ENCODE results near the gene SHCBP1.
"Not testable (repeated sequence)": the region's sequence is repeated elsewhere in the genome, so short reads cannot be mapped to it uniquely, and the experiment has no call there.

SHCBP1 gene

GRCh38 chr16:46632778-46633733, 11.9 kb upstream of the SHCBP1 start:
- H3K36me3 ChIP-seq (ENCODE audit: insufficient read depth) = no peaks in the 10 kb centered on the region
- TF ChIP-seq, protein P1, sequence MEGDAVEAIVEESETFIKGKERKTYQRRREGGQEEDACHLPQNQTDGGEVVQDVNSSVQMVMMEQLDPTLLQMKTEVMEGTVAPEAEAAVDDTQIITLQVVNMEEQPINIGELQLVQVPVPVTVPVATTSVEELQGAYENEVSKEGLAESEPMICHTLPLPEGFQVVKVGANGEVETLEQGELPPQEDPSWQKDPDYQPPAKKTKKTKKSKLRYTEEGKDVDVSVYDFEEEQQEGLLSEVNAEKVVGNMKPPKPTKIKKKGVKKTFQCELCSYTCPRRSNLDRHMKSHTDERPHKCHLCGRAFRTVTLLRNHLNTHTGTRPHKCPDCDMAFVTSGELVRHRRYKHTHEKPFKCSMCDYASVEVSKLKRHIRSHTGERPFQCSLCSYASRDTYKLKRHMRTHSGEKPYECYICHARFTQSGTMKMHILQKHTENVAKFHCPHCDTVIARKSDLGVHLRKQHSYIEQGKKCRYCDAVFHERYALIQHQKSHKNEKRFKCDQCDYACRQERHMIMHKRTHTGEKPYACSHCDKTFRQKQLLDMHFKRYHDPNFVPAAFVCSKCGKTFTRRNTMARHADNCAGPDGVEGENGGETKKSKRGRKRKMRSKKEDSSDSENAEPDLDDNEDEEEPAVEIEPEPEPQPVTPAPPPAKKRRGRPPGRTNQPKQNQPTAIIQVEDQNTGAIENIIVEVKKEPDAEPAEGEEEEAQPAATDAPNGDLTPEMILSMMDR (conservative IDR thresholded peaks at IDR 0.05; ENCODE audit: low read depth, low read length) = no peak
- H2AFZ ChIP-seq (ENCODE audit: low read depth) = peak overlapping the region; percentile 44; the same call in 1 of the 2 replicates
- peak overlapping the region; percentile 41; the same call in 1 of the 2 replicates for H3K9ac ChIP-seq
- peaks cover 15% of the 10 kb centered on the region for H3K4me1 ChIP-seq (ENCODE audit: low read depth, poor library complexity, severe bottlenecking)
- H3K4me2 ChIP-seq = peak overlapping the region; percentile 53
- H3K27me3 ChIP-seq (ENCODE audit: insufficient read depth, low read depth) = no peaks in the 10 kb centered on the region
- H3K27ac ChIP-seq = peak overlapping the region; percentile 69
- H3K4me3 ChIP-seq (IDR thresholded peaks at IDR 0.05; ENCODE audit: insufficient read depth, low read depth, low read length) = no peak overlapping the region
- no peaks in the 10 kb centered on the region for H3K79me2 ChIP-seq (ENCODE audit: insufficient read depth, low read depth)
- no peaks in the 10 kb centered on the region for H4K20me1 ChIP-seq (ENCODE audit: insufficient read depth)

DNA sequence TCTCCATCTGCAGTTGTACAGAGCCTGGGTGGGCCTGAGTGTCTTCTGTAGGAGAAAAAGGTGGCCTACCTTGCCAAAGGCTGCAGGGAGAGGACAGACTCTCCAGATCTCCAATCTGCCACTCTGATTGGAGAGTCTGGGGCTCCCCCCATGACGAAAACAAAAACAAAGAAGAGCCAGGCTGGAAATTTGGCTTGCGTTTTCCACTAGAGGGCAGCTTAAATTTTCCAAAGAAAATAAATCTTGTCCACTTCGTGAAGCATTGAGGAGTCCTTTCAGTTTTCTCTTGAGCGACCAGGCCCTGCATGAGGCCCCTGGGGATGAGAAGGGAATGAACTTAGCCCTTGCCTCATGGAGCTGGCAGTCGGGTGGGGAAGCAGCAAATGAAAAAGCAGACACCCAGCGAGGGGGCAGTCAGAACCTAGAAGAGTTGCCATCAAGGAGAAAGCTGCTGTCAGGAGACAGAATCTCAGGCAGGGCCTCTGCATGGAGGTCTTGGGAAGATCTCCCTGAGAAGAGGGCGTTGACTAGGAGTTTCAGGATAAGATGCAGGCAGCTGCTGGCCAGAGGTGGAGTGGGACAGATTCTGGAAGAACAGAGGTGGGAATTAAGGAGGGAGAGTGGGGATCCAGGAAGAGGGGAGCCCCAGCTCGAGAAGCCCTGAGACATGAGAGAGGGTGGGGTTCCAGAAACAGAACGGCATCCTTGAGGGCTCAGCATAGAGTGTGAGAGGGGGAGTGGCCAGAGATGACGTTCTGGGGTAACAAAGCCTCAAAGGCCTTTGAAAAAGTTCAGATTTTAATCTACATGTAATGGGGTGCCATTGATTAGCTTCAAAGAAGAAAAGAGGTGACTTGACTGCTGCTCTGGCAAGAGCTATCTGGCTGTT, 8.4 kb upstream of the SHCBP1 start:
- H3K36me3 ChIP-seq (ENCODE audit: insufficient read depth) = no peaks in the 10 kb centered on the region
- no peak overlapping the region for H3K9ac ChIP-seq
- no peak overlapping the region for H3K4me3 ChIP-seq (IDR thresholded peaks at IDR 0.05; ENCODE audit: insufficient read depth, low read depth, low read length)
- no peaks in the 10 kb centered on the region for H3K79me2 ChIP-seq (ENCODE audit: insufficient read depth, low read depth)
- no peak overlapping the region for H3K4me2 ChIP-seq
- H2AFZ ChIP-seq (ENCODE audit: low read depth) = peak overlapping the region; percentile 17; the same call in 1 of the 2 replicates
- no peak overlapping the region for H3K27ac ChIP-seq
- TF ChIP-seq, protein P1 (conservative IDR thresholded peaks at IDR 0.05; ENCODE audit: low read depth, low read length) = no peak; the same call in 1 of the 2 replicates
- H3K27me3 ChIP-seq (ENCODE audit: insufficient read depth, low read depth) = no peaks in the 10 kb centered on the region
- peaks cover 15% of the 10 kb centered on the region for H3K4me1 ChIP-seq (ENCODE audit: low read depth, poor library complexity, severe bottlenecking)
- no peaks in the 10 kb centered on the region for H4K20me1 ChIP-seq (ENCODE audit: insufficient read depth)

GRCh38 chr16:46627746-46628145, 6.6 kb upstream of the SHCBP1 start:
- Histone ChIP-seq H3K27me3 (ENCODE audit: insufficient read depth, low read depth) (no peaks in the 10 kb centered on the region), H3K4me2 (no peak overlapping the region), H2AFZ (ENCODE audit: low read depth) (no peak overlapping the region), H3K4me1 (ENCODE audit: low read depth, poor library complexity, severe bottlenecking) (peaks cover 11% of the 10 kb centered on the region), H3K36me3 (ENCODE audit: insufficient read depth) (no peaks in the 10 kb centered on the region), H3K4me3 (IDR thresholded peaks at IDR 0.05; ENCODE audit: insufficient read depth, low read depth, low read length) (no peak overlapping the region), H3K79me2 (ENCODE audit: insufficient read depth, low read depth) (no peaks in the 10 kb centered on the region), H3K27ac (no peak overlapping the region), H3K9ac (no peak overlapping the region), H4K20me1 (ENCODE audit: insufficient read depth) (no peaks in the 10 kb centered on the region)
- TF ChIP-seq, protein P1 (conservative IDR thresholded peaks at IDR 0.05; ENCODE audit: low read depth, low read length) = no peak

DNA sequence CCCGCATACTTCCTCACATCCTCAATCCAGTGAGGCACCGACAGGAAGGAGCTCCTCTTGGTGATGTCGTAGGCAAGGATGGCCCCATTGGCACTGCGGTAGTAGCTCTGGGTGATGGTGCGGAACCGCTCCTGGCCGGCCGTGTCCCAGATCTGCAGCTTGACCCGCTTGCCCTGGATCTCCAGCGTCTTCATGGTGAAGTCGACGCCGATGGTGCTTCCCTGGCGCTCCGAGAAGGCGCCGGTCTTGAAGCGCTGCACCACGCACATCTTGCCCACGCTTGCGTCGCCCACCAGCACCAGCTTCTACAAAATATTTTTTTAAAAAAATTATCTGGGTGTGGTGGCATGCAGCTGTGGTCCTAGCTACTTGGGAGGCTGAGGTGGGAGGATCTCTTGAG, 5.5 kb upstream of the SHCBP1 start:
- H3K4me2 ChIP-seq; H3K27me3 ChIP-seq (ENCODE audit: insufficient read depth, low read depth); H3K4me1 ChIP-seq (ENCODE audit: low read depth, poor library complexity, severe bottlenecking); H4K20me1 ChIP-seq (ENCODE audit: insufficient read depth); H3K36me3 ChIP-seq (ENCODE audit: insufficient read depth); H3K9ac ChIP-seq; H2AFZ ChIP-seq (ENCODE audit: low read depth); H3K79me2 ChIP-seq (ENCODE audit: insufficient read depth, low read depth); H3K27ac ChIP-seq; H3K4me3 ChIP-seq (IDR thresholded peaks at IDR 0.05; ENCODE audit: insufficient read depth, low read depth, low read length): not testable (repeated sequence)

DNA sequence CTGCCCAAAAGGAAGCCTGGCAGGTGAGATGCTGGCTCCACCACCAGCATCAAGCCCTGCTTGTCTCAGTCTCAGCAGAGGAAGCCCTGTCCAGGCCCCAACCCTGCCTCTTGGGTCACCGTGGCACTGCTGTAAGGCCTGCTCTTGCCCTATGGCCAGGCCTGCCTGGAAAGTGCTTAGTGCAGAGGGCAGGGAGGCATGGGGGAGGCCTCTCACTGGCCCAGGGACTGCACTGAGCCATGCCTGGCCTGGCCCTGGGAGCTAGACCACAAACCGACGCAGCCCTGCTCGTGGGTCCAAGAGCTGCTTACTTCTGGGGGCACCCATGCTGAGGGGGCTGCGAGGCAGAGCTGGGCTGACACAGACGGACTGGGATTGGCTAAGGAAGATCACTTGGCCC, 3.7 kb upstream of the SHCBP1 start:
- not testable (repeated sequence) for H3K27me3 ChIP-seq (ENCODE audit: insufficient read depth, low read depth)

DNA sequence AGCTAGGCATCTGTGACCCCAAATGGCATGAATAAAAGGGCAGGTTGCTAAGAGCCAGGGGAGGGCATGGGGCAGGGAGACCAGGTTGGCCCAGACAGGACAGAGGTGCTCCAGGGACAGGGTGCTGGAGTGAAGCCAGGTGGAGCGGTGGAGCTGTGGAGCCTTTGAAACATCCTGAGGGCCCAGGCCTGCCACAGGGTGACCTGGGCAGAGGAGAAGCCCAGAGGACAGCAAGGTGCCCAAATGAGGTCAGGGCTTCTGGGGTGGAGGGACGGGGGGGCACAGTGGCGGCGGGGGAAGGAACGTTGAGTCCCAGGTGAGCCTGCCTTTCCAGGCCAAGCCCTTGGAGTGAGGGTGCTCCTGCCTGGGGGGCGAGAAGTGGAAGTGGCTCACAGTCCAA, 2.5 kb upstream of the SHCBP1 start:
- H3K27ac ChIP-seq; H3K36me3 ChIP-seq (ENCODE audit: insufficient read depth); H3K9ac ChIP-seq; H3K27me3 ChIP-seq (ENCODE audit: insufficient read depth, low read depth); H2AFZ ChIP-seq (ENCODE audit: low read depth); H3K4me3 ChIP-seq (IDR thresholded peaks at IDR 0.05; ENCODE audit: insufficient read depth, low read depth, low read length); H3K4me2 ChIP-seq; H4K20me1 ChIP-seq (ENCODE audit: insufficient read depth): not testable (repeated sequence)
- peaks cover 23% of the 10 kb centered on the region for H3K79me2 ChIP-seq (ENCODE audit: insufficient read depth, low read depth)
- peaks cover 12% of the 10 kb centered on the region for H3K4me1 ChIP-seq (ENCODE audit: low read depth, poor library complexity, severe bottlenecking)

More for the DNA sequence above, 3.7 kb upstream of the SHCBP1 start:
- not testable (repeated sequence) for H3K4me1 ChIP-seq (ENCODE audit: low read depth, poor library complexity, severe bottlenecking); H3K4me3 ChIP-seq (IDR thresholded peaks at IDR 0.05; ENCODE audit: insufficient read depth, low read depth, low read length); H3K27ac ChIP-seq; H3K36me3 ChIP-seq (ENCODE audit: insufficient read depth); H2AFZ ChIP-seq (ENCODE audit: low read depth); H3K9ac ChIP-seq; H4K20me1 ChIP-seq (ENCODE audit: insufficient read depth); H3K4me2 ChIP-seq
- peaks cover 12% of the 10 kb centered on the region; the same call in 1 of the 2 replicates for H3K79me2 ChIP-seq (ENCODE audit: insufficient read depth, low read depth)

DNA sequence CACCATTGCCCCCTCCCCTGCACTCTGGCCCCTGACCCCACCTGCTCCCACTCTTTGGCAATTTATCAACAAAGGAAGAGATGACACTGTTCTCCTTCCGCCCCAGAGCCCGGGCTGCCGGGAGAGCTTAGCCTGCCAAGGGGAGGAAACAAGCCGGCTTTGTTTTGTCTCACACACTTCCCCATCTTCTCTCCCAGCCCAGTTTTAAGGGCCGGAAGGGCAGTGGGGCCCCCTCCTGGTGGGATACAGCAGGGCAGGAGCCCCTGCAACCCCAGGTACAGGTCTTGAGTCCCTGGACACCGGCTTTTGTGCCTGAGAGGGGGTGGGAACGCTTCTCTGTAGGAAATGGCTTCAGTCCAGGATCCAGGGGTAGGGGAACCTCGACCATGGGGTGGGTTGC, 2.1 kb upstream of the SHCBP1 start:
- H3K4me3 ChIP-seq (IDR thresholded peaks at IDR 0.05; ENCODE audit: insufficient read depth, low read depth, low read length); H3K36me3 ChIP-seq (ENCODE audit: insufficient read depth); H3K4me2 ChIP-seq; H3K27ac ChIP-seq; H4K20me1 ChIP-seq (ENCODE audit: insufficient read depth); H3K9ac ChIP-seq; H3K27me3 ChIP-seq (ENCODE audit: insufficient read depth, low read depth); H2AFZ ChIP-seq (ENCODE audit: low read depth): not testable (repeated sequence)
- Histone ChIP-seq H3K79me2 (ENCODE audit: insufficient read depth, low read depth) (peaks cover 28% of the 10 kb centered on the region), H3K4me1 (ENCODE audit: low read depth, poor library complexity, severe bottlenecking) (peaks cover 12% of the 10 kb centered on the region)

Data from KMS-11 (cell line).